HL-60 (cell line): ENCODE data around the gene PLCB1.

Source experiments
- DNase-seq, 2 experiments: peaks; one replicate each; pipeline ENCODE4 v3.0.0-alpha.2; 2010 to 2020; ENCODE audit warnings: low read depth in 1 of 2, low spot score in 1 of 2
- H3K27ac ChIP-seq: fragments of 250-450 bp; sonication (Bioruptor Pico); replicated peaks from 2 replicates; pipeline ENCODE4 v1.5.1; 2020; ENCODE audit warnings: mild to moderate bottlenecking, moderate library complexity
- H3K27me3 ChIP-seq: fragments of 250-450 bp; sonication (Bioruptor Pico); 2 replicates; pipeline ENCODE4 v1.5.1; 2021; ENCODE audit warnings: mild to moderate bottlenecking, moderate library complexity; ENCODE audit not compliant: insufficient read depth, poor library complexity, severe bottlenecking
- H3K4me3 ChIP-seq: replicated peaks from 2 replicates; pipeline ENCODE4 v1.5.1; 2011; ENCODE audit warnings: mild to moderate bottlenecking, control low read depth, low read length; ENCODE audit not compliant: insufficient read depth
- GABPA ChIP-seq: IDR thresholded peaks from 2 replicates; pipeline ENCODE4 v1.6.1; 2012; ENCODE audit warnings: low read depth
- POLR2AphosphoS5 ChIP-seq: IDR thresholded peaks from 2 replicates; pipeline ENCODE4 v1.6.1; 2012; ENCODE audit warnings: low read depth
- SPI1 ChIP-seq: IDR thresholded peaks from 2 replicates; pipeline ENCODE4 v1.6.1; 2012; ENCODE audit warnings: low read depth, mild to moderate bottlenecking, borderline replicate concordance
- TF ChIP-seq, protein P1 (sequence below): IDR thresholded peaks from 2 replicates; pipeline ENCODE4 v1.6.1; 2012; ENCODE audit warnings: low read depth; ENCODE audit not compliant: insufficient replicate concordance
- TF ChIP-seq, protein P2 (sequence below): IDR thresholded peaks from one replicate; pipeline ENCODE4 v1.5.1; 2011; ENCODE audit warnings: low read length, control low read depth, inconsistent platforms; ENCODE audit not compliant: insufficient read depth

PLCB1 gene

GRCh38 chr20:8924539-8924938 is 792.5 kb downstream of the PLCB1 start:
- H3K27ac ChIP-seq: no peak overlapping the region
- TF ChIP-seq, protein P1, sequence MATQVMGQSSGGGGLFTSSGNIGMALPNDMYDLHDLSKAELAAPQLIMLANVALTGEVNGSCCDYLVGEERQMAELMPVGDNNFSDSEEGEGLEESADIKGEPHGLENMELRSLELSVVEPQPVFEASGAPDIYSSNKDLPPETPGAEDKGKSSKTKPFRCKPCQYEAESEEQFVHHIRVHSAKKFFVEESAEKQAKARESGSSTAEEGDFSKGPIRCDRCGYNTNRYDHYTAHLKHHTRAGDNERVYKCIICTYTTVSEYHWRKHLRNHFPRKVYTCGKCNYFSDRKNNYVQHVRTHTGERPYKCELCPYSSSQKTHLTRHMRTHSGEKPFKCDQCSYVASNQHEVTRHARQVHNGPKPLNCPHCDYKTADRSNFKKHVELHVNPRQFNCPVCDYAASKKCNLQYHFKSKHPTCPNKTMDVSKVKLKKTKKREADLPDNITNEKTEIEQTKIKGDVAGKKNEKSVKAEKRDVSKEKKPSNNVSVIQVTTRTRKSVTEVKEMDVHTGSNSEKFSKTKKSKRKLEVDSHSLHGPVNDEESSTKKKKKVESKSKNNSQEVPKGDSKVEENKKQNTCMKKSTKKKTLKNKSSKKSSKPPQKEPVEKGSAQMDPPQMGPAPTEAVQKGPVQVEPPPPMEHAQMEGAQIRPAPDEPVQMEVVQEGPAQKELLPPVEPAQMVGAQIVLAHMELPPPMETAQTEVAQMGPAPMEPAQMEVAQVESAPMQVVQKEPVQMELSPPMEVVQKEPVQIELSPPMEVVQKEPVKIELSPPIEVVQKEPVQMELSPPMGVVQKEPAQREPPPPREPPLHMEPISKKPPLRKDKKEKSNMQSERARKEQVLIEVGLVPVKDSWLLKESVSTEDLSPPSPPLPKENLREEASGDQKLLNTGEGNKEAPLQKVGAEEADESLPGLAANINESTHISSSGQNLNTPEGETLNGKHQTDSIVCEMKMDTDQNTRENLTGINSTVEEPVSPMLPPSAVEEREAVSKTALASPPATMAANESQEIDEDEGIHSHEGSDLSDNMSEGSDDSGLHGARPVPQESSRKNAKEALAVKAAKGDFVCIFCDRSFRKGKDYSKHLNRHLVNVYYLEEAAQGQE: no peak
- TF ChIP-seq POLR2AphosphoS5 (no peak), GABPA (no peak), SPI1 (no peak)
- TF ChIP-seq, protein P2, sequence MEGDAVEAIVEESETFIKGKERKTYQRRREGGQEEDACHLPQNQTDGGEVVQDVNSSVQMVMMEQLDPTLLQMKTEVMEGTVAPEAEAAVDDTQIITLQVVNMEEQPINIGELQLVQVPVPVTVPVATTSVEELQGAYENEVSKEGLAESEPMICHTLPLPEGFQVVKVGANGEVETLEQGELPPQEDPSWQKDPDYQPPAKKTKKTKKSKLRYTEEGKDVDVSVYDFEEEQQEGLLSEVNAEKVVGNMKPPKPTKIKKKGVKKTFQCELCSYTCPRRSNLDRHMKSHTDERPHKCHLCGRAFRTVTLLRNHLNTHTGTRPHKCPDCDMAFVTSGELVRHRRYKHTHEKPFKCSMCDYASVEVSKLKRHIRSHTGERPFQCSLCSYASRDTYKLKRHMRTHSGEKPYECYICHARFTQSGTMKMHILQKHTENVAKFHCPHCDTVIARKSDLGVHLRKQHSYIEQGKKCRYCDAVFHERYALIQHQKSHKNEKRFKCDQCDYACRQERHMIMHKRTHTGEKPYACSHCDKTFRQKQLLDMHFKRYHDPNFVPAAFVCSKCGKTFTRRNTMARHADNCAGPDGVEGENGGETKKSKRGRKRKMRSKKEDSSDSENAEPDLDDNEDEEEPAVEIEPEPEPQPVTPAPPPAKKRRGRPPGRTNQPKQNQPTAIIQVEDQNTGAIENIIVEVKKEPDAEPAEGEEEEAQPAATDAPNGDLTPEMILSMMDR: no peak
- no peak overlapping the region for H3K4me3 ChIP-seq
- no peaks in the 10 kb centered on the region for H3K27me3 ChIP-seq
- DNase-seq: no peak

GRCh38 chr20:8930726-8931125 is 798.7 kb downstream of the PLCB1 start:
- no peak for DNase-seq
- TF ChIP-seq, protein P1: no peak
- TF ChIP-seq SPI1 (no peak), POLR2AphosphoS5 (no peak), GABPA (no peak)
- TF ChIP-seq, protein P2: no peak
- Histone ChIP-seq H3K27ac (no peak overlapping the region), H3K27me3 (no peaks in the 10 kb centered on the region), H3K4me3 (no peak overlapping the region)

- Histone ChIP-seq H3K4me3 (no peak overlapping the region), H3K27me3 (no peaks in the 10 kb centered on the region), H3K27ac (no peak overlapping the region)
- DNase-seq: no peak
- TF ChIP-seq SPI1 (no peak), GABPA (no peak), POLR2AphosphoS5 (no peak)
- TF ChIP-seq, protein P2: no peak
- TF ChIP-seq, protein P1: no peak
These were observed 800.4 kb downstream of the PLCB1 start for GRCh38 chr20:8932192-8933165.
